GM12874 (cell line): ENCODE measurements around the gene PLIN3.
A peak's percentile ranks its signal among the peaks of the same experiment; 100 is the strongest.

Experiments used
- TF ChIP-seq, protein P1 (sequence below): IDR thresholded peaks from 2 replicates; pipeline ENCODE4 v1.5.1; 2011; ENCODE audit warnings: low read depth, mild to moderate bottlenecking, control low read depth, low read length, moderate library complexity; ENCODE audit not compliant: insufficient read depth

The PLIN3 gene

DNA sequence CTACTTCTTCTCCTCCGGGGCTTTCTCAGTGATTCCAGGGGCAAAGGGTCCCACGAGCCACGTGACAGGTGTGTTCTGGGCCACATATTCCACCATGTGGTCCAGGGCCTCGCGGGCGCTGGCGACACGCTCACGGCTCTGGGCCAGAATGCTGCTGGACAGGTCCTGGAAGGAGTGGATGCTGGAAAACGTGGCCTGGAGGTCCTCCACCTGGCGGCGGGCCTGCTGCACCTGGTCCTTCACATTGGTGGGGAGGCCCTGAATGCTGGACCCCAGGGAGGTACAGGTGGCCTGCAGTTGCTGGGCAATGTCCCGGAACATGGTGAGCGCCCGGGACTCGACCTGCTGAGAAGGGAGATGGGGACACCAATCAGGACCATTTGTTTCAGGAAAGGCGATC, 28.3 kb downstream of the PLIN3 start:
- TF ChIP-seq, protein P1, sequence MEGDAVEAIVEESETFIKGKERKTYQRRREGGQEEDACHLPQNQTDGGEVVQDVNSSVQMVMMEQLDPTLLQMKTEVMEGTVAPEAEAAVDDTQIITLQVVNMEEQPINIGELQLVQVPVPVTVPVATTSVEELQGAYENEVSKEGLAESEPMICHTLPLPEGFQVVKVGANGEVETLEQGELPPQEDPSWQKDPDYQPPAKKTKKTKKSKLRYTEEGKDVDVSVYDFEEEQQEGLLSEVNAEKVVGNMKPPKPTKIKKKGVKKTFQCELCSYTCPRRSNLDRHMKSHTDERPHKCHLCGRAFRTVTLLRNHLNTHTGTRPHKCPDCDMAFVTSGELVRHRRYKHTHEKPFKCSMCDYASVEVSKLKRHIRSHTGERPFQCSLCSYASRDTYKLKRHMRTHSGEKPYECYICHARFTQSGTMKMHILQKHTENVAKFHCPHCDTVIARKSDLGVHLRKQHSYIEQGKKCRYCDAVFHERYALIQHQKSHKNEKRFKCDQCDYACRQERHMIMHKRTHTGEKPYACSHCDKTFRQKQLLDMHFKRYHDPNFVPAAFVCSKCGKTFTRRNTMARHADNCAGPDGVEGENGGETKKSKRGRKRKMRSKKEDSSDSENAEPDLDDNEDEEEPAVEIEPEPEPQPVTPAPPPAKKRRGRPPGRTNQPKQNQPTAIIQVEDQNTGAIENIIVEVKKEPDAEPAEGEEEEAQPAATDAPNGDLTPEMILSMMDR = no peak

DNA sequence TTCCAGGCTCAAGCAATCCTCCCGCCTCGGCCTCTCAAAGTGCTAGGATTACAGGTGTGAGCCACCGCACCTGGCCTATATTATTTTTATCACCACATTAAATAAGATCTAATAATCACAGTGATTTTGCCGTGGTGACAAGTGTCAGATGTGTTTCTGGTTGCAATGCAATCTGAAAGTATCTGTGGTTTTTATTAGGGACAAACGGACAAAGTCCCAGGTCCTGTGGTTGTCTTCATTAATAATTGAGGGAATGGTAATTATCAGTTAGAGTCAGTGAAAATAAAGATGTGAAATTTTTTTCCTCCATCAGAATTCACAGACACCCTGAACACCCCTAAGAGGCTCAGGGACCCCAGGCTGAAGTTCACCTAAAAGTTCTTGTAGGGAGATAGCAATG, 34.7 kb downstream of the PLIN3 start:
- TF ChIP-seq, protein P1 = no peak

DNA sequence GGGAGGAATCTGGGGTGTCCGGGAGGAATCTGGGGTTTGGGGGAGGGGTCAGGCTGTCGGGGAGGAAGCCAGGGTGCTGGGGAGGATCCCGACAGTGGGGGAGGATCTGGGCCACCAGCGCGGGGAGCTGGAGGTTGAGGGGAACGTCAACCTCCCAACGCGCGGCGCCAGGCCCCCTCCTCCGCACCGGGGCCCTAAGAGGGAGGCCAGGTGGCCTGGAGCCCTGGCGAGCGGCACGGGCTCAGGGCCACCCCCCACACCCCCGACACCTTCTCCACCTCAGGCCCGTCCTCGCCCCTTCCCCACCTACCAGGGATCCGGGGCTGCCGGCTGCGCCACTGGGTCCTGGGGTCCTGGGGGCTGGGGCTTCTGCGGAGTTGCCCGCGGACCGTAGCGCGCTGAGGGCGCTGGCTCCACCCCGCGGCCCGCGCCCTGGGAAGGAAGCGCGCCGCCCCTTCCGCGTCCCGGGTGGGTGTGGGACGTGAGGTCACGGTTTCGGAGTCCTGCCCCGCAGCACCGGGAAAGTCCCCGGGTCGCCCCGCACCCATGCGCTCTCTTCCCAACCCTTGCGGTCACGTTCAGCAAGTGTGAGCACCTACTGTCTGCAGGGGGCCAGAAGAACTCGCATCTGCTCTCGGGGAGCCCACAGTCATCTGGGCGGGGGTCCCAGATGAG, 36.0 kb downstream of the PLIN3 start, which contains the start of gene TICAM1:
TSS of gene TICAM1 (minus strand) at position 409 of the 675 bp plus-strand sequence. CDS start 13,335 bp downstream, outside the sequence.
- TF ChIP-seq, protein P1 = no peak

DNA sequence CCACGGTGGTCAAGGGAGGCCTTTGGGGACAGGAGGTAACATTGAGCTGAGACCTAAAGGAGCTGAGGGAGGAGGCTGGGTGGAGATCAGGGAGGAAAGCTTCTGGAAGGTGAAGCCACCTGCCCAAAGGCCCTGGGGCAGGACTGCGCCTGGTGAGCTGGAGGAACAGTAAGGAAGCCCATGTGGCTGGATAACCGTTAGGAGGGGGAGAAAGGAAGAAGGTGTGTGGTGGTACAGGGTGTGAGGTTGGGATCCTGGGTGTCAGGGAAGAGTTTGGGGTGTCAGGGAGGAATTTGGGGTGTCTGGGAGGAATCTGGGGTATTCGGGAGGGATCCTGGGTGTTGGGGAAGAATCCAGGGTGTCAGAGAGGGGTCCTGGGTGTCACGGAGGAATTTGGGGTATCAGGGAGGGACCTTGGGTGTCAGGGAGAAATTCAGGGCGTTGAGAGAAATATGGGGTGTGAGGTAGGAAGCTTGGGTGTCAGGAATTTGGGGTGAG, 36.6 kb downstream of the PLIN3 start:
- TF ChIP-seq, protein P1 = no peak

DNA sequence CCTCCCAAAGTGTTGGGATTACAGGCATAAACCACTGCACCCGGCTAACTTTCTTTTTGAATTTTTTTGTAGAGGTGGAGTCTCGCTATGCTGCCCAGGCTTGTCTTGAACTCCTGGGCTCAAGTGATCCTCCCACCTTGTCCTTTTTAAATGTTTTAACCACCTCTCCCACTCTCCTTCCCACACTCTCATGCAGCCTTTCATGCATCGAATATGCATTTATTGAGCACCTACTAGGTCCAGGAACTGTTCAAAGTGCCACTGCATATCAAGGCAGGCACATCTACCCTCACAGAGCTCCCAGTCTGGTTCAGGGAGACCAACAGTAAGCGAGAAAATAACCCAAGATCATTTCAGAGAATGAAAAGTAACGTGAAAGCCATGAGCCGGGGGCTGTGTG, 37.1 kb downstream of the PLIN3 start:
- TF ChIP-seq, protein P1 = no peak

DNA sequence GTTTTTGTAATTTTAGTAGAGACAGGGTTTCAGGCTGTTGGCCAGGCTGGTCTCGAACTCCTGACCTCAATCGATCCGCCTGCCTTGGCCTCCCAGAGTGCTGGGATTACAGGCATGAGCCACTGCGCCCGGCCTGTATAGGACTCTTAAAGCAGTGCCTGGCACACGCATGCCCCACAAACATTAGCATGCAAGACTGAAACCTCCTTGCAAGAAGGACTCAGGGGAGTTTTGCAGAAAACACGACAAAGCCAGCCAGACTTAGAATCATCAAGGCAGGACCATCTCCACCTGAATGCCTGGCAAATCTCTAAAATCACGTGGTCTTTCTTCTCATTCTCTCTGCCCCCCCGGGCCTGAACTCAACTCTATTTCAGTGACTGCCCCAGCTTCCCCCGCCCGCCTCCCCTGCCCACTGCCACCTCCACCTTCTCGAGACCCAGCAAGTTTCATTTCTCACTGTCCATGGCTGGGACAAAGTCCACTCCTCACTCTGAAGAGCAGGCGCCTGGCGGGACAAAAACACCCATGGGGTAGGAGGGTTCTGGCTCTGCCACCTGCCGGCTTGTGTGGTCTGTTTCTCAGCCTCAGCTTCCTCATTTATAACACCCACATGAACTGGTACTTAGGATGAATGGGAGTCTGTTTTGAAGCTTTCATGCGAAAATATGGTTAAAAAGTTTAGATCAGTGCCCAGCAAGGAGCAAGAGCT, 38.3 kb downstream of the PLIN3 start:
- TF ChIP-seq, protein P1 = 0 out of 2 replicates have a peak, but pooled peaks have one; percentile 15

DNA sequence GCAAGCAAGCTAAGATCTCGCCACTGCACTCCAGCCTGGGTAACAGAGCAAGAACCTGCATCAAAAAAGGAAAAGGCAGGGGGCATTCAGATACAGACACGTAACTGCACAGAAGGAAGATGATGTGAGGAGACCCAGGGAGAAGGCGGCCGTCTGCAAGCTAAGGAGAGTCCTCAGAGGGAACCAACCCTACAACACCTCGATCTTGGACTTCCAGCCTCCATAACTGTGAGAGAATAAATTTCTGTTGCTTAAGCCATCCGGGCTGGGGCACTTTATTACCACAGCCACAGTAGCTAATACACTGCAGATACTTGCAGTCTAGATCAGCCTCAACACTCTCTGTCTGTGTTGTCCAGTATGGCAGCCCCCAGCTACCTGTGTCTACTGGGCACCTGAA, 43.9 kb downstream of the PLIN3 start:
- TF ChIP-seq, protein P1 = no peak
